HFF-Myc (cell line): ENCODE data around the gene WDR5.

Experiments used
- DNase-seq: peaks from one replicate; pipeline ENCODE4 v3.0.0-alpha.2; 2011; ENCODE audit warnings: low read depth; ENCODE audit errors: extremely low read depth
- H3K4me3 ChIP-seq: replicated peaks from 2 replicates; pipeline ENCODE4 v1.5.1; 2011; ENCODE audit warnings: low read depth, mild to moderate bottlenecking, control low read depth, low read length
- CTCF ChIP-seq: IDR thresholded peaks from 2 replicates; pipeline ENCODE4 v1.5.1; 2012; ENCODE audit warnings: mild to moderate bottlenecking, low read depth, low read length, control low read depth; ENCODE audit errors: missing control alignments

Gene WDR5

GRCh38 chr9:134171316-134172197 is 35.7 kb downstream of the WDR5 start:
- no peak for DNase-seq
- no peak overlapping the region for H3K4me3 ChIP-seq

DNA sequence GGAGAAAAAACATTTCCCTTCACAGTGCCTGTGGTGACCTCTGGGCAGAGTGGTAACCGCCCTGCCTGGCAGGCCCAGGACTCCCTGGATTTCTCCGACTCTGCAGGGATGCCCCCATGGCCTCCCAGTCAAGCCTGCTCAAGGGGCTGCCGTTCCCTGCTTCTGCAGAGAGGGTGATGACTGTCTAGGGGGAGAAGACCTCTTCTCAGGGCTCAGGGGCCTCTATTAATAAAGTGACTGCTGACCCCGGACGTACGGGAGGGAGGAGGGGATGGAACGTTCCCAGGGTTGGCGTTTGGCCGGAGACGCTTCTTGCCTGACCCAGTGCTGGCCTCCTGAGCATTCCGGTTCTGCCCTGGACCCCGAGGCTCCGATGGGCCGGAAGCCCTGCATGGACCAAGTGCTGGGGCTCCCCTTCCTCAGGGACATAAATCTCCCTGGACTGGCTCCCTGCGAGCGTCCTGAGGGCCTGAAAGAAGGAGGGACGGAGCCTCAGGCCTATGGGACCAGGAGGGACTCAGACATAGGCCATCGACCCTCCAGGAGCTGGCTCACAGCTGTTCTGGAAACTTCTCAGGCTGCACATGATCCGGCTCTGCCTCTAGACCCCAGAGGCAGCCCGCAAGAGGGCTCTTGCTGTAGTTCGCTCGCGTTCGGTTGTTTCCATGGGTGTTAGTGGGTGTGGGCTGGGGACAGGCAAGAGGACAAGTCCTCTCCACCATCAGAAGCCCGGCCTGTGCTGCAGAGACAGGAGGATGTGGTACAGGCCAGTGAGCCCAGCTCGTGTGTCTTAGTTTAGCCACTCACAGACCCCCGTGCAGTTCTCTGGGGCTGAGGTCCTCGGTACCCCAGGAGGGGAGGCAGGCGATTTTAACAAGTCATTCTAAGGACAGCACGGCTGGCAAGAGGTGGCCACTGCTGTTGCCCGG is 36.6 kb downstream of the WDR5 start:
- DNase-seq, result no peak
- TF ChIP-seq CTCF, result no peak
- H3K4me3 ChIP-seq, result no peak overlapping the region

More at GRCh38 chr9:134171316-134172197, 35.7 kb downstream of the WDR5 start:
- no peak for TF ChIP-seq CTCF

GRCh38 chr9:134173127-134174072 is 37.5 kb downstream of the WDR5 start:
- DNase-seq, result no peak
- no peak for TF ChIP-seq CTCF
- H3K4me3 ChIP-seq, result no peak overlapping the region

DNA sequence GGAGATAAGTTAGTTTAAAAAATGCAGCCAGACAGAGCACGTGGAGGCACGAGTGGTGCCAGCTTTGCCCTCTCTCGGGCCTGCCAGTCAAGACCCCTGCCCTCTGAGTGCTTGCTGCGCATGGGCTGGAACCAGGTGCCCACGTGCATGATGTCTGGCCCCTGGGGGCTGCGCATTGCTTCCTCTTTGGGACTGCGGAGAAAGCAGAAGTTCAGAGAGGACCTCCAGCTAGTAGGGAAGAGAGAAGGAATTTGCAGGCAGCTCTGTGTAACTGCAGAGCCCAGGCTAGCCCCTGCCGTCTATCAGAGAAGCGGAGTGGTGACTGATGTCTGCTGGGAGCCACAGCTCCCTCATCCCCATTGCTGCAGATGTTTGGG is 38.2 kb downstream of the WDR5 start:
- TF ChIP-seq CTCF, result no peak

DNA sequence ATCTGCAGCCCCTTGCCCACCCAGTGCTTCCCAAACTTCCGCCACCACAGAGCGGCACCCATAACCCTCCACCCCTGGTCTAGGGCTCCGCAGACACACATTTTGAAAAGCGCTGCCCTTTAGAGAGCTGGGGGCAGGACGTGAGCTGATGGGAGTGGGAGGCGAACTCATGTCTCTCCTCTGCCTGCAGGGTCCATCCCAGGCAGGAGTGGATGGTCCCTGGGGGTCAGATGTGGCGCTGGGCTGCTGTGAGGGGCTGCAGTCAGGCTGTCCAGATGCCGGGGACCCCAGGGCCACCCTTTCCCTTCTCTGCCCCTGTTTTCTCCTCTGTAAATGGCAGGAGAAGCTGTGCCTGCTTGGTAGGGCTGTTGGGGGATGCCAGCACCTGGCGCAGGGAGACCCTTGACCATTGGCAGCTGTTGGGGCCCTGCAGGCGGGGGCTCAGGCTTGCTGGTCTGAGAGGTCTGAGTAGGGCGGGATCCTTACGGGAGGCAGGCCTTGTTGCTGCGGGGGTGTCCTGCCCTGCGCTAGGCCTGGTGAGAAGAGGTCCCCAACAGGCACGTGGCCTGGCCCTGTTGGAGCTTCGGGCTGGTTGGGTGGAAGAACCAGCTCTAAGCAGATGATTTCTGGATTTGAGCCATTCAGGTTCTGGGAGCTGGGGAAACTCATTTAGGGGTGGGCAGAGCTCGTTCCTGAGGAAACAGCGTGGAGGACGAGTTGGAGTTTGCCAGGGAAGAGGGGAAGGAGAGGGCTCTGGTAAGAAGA is 38.8 kb downstream of the WDR5 start:
- H3K4me3 ChIP-seq, result no peak overlapping the region
- no peak for DNase-seq
- no peak for TF ChIP-seq CTCF

More for the DNA sequence above, 38.2 kb downstream of the WDR5 start:
- DNase-seq, result no peak
- H3K4me3 ChIP-seq, result no peak overlapping the region
